Astrocyte of the hippocampus (primary cell): ENCODE results near the gene GGT6.

ENCODE experiments used
- DNase-seq: peaks from one replicate; pipeline ENCODE4 v3.0.0; 2011; ENCODE audit warnings: low read depth, low spot score

GGT6 gene

GRCh38 chr17:4539576-4540223, 20.7 kb downstream of the GGT6 start:
- no peak for DNase-seq

- no peak for DNase-seq
Measured at GRCh38 chr17:4539025-4539424, 21.4 kb downstream of the GGT6 start.

GRCh38 chr17:4538236-4539002, 22.0 kb downstream of the GGT6 start:
- DNase-seq, result no peak

GRCh38 chr17:4537451-4538235, 22.7 kb downstream of the GGT6 start:
- DNase-seq, result no peak

- no peak for DNase-seq
Measured at GRCh38 chr17:4536742-4537411, 23.5 kb downstream of the GGT6 start.

GRCh38 chr17:4536259-4536741, 24.1 kb downstream of the GGT6 start:
- peak; percentile 47 for DNase-seq

- DNase-seq, result no peak
Measured at GRCh38 chr17:4535667-4536258, 24.6 kb downstream of the GGT6 start.

GRCh38 chr17:4534928-4535666, 25.3 kb downstream of the GGT6 start:
- no peak for DNase-seq

GRCh38 chr17:4534515-4534914, 25.9 kb downstream of the GGT6 start:
- DNase-seq, result no peak

- DNase-seq, result peak; percentile 48
Measured at GRCh38 chr17:4533523-4534504, 26.6 kb downstream of the GGT6 start.

GRCh38 chr17:4532860-4533522, 27.4 kb downstream of the GGT6 start:
- DNase-seq, result no peak

GRCh38 chr17:4531988-4532736, 28.2 kb downstream of the GGT6 start:
- no peak for DNase-seq

- no peak for DNase-seq
Measured at GRCh38 chr17:4530799-4531730, 29.3 kb downstream of the GGT6 start.

- DNase-seq, result no peak
Measured at GRCh38 chr17:4529533-4530152, 30.7 kb downstream of the GGT6 start.

GRCh38 chr17:4527566-4528125, 32.7 kb downstream of the GGT6 start:
- DNase-seq, result no peak

GRCh38 chr17:4527134-4527533, 33.2 kb downstream of the GGT6 start:
- DNase-seq, result peak; percentile 28
